ENCODE data around the gene CHST13. TPM values are rescaled to one million over a fixed set of nuclear protein-coding genes. Genes with fewer than 3 reads are reported as not detected.
"Not testable (repeated sequence)": the region's sequence is repeated elsewhere in the genome, so short reads cannot be mapped to it uniquely, and the experiment has no call there.

CHST13 gene
- total and polyA plus RNA-seq, 4 donors: 0.28 to 0.44 (median 0.30) TPM; not detected in 1

GRCh38 chr3:126578702-126579101 is 54.7 kb downstream of the CHST13 start:
- H3K27ac ChIP-seq (ENCODE audit: low read depth, low read length): no peak overlapping the region
- H3K27me3 ChIP-seq (ENCODE audit: control insufficient read depth, insufficient read depth, low read length): no peaks in the 10 kb centered on the region

GRCh38 chr3:126580746-126581145 is 56.8 kb downstream of the CHST13 start:
- Histone ChIP-seq H3K36me3 (ENCODE audit: control insufficient read depth, insufficient read depth, low read length) (peaks cover 2% of the 10 kb centered on the region), H3K27ac (ENCODE audit: low read depth, low read length) (no peak overlapping the region), H3K27me3 (ENCODE audit: control insufficient read depth, insufficient read depth, low read length) (no peaks in the 10 kb centered on the region), H3K4me3 (ENCODE audit: low read depth, low read length) (no peak overlapping the region), H3K9me3 (ENCODE audit: control insufficient read depth, insufficient read depth, low read length) (no peaks in the 10 kb centered on the region), H3K4me1 (ENCODE audit: control insufficient read depth, insufficient read depth, low read length) (no peaks in the 10 kb centered on the region)
- DNase-seq (ENCODE audit: low read depth in 4 of 6, low spot score in 6 of 6): no peak
- WGBS (ENCODE audit: insufficient coverage): 83% methylated on average over 3 of the region's 5 CpGs

More at GRCh38 chr3:126578702-126579101, 54.7 kb downstream of the CHST13 start:
- Histone ChIP-seq H3K9me3 (ENCODE audit: control insufficient read depth, insufficient read depth, low read length) (no peaks in the 10 kb centered on the region), H3K4me1 (ENCODE audit: control insufficient read depth, insufficient read depth, low read length) (no peaks in the 10 kb centered on the region), H3K36me3 (ENCODE audit: control insufficient read depth, insufficient read depth, low read length) (peaks cover 2% of the 10 kb centered on the region), H3K4me3 (ENCODE audit: low read depth, low read length) (no peak overlapping the region)
- DNase-seq (ENCODE audit: low read depth in 4 of 6, low spot score in 6 of 6): no peak
- 98% methylated on average over 6 of the region's 7 CpGs for WGBS (ENCODE audit: insufficient coverage)

GRCh38 chr3:126581569-126581968 is 57.6 kb downstream of the CHST13 start:
- no peak for DNase-seq (ENCODE audit: low read depth in 4 of 6, low spot score in 6 of 6)
- Histone ChIP-seq H3K9me3 (ENCODE audit: control insufficient read depth, insufficient read depth, low read length) (no peaks in the 10 kb centered on the region), H3K36me3 (ENCODE audit: control insufficient read depth, insufficient read depth, low read length) (peaks cover 2% of the 10 kb centered on the region), H3K4me1 (ENCODE audit: control insufficient read depth, insufficient read depth, low read length) (no peaks in the 10 kb centered on the region), H3K27ac (ENCODE audit: low read depth, low read length) (no peak overlapping the region), H3K27me3 (ENCODE audit: control insufficient read depth, insufficient read depth, low read length) (no peaks in the 10 kb centered on the region), H3K4me3 (ENCODE audit: low read depth, low read length) (no peak overlapping the region)
- WGBS (ENCODE audit: insufficient coverage): no CpG with 5 or more reads among the region's 2 CpGs

- Histone ChIP-seq H3K4me3 (ENCODE audit: low read depth, low read length) (no peak overlapping the region), H3K36me3 (ENCODE audit: control insufficient read depth, insufficient read depth, low read length) (peaks cover 2% of the 10 kb centered on the region), H3K27ac (ENCODE audit: low read depth, low read length) (no peak overlapping the region), H3K9me3 (ENCODE audit: control insufficient read depth, insufficient read depth, low read length) (no peaks in the 10 kb centered on the region), H3K27me3 (ENCODE audit: control insufficient read depth, insufficient read depth, low read length) (no peaks in the 10 kb centered on the region), H3K4me1 (ENCODE audit: control insufficient read depth, insufficient read depth, low read length) (no peaks in the 10 kb centered on the region)
- 79% methylated on average over 3 of the region's 4 CpGs for WGBS (ENCODE audit: insufficient coverage)
- peak in 1 of 6 donors; percentile 29 for DNase-seq (ENCODE audit: low read depth in 4 of 6, low spot score in 6 of 6)
Measured at GRCh38 chr3:126582311-126582710, 58.4 kb downstream of the CHST13 start.

GRCh38 chr3:126591515-126591914 is 67.6 kb downstream of the CHST13 start:
- not testable (repeated sequence) for H3K36me3 ChIP-seq (ENCODE audit: control insufficient read depth, insufficient read depth, low read length); H3K27me3 ChIP-seq (ENCODE audit: control insufficient read depth, insufficient read depth, low read length); H3K9me3 ChIP-seq (ENCODE audit: control insufficient read depth, insufficient read depth, low read length); DNase-seq (ENCODE audit: low read depth in 4 of 6, low spot score in 6 of 6); H3K4me3 ChIP-seq (ENCODE audit: low read depth, low read length); H3K27ac ChIP-seq (ENCODE audit: low read depth, low read length); H3K4me1 ChIP-seq (ENCODE audit: control insufficient read depth, insufficient read depth, low read length)
- 58% methylated on average over 4 of the region's 5 CpGs for WGBS (ENCODE audit: insufficient coverage)

Small RNA genes within 50 kb of the gene (small RNA-seq; reads per million reads assigned to genes)
- gene RNA5SP138 (ENCODE audit: low replicate concordance): not detected

Other genes starting within 250 kb of the CHST13 start
- gene KLF15, start 166.7 kb upstream of the CHST13 start, total RNA-seq: 10 to 100 TPM in 1 of 2 donors, 1 to 10 TPM in 1; 7.9 to 15.8 TPM
- gene KLF15, start 166.7 kb upstream of the CHST13 start, polyA plus RNA-seq (ENCODE audit: insufficient read length in 2 of 2): 10 to 100 TPM; 26.3 to 26.9 TPM
- 10 to 100 TPM in 1 of 2 donors, 1 to 10 TPM in 1; 2.2 to 16.6 TPM for gene CFAP100, start 129.2 kb upstream of the CHST13 start, total RNA-seq
- gene CFAP100, start 129.2 kb upstream of the CHST13 start, polyA plus RNA-seq (ENCODE audit: insufficient read length in 2 of 2): 10 to 100 TPM; 14.1 to 14.6 TPM
- gene ZXDC, start 48.3 kb upstream of the CHST13 start, total RNA-seq: 10 to 100 TPM; 22.9 to 29.4 TPM
- gene ZXDC, start 48.3 kb upstream of the CHST13 start, polyA plus RNA-seq (ENCODE audit: insufficient read length in 2 of 2): 10 to 100 TPM; 25.6 to 29.0 TPM
- under 1 TPM in 1 of 2 donors, not detected in 1; 0.06 TPM for gene UROC1, start 6.4 kb upstream of the CHST13 start, total RNA-seq
- under 1 TPM; 0.29 to 0.35 TPM for gene UROC1, start 6.4 kb upstream of the CHST13 start, polyA plus RNA-seq (ENCODE audit: insufficient read length in 2 of 2)
- not detected for gene C3orf22, start 34.8 kb downstream of the CHST13 start, total RNA-seq
- under 1 TPM; 0.17 to 0.27 TPM for gene C3orf22, start 34.8 kb downstream of the CHST13 start, polyA plus RNA-seq (ENCODE audit: insufficient read length in 2 of 2)
- 10 to 100 TPM; 18.9 to 19.0 TPM for gene TXNRD3, start 131.0 kb downstream of the CHST13 start, total RNA-seq
- gene TXNRD3, start 131.0 kb downstream of the CHST13 start, polyA plus RNA-seq (ENCODE audit: insufficient read length in 2 of 2): 1 to 10 TPM; 7.4 to 7.6 TPM
- 10 to 100 TPM; 22.5 to 31.5 TPM for gene CHCHD6, start 180.1 kb downstream of the CHST13 start, total RNA-seq
- gene CHCHD6, start 180.1 kb downstream of the CHST13 start, polyA plus RNA-seq (ENCODE audit: insufficient read length in 2 of 2): 10 to 100 TPM; 68.0 to 70.2 TPM